IMR-90 (cell line): ENCODE data around the gene TMX1. TPM values are rescaled to one million over a fixed set of nuclear protein-coding genes. Genes with fewer than 3 reads are reported as not detected.

Source experiments
- ATAC-seq: fragments of 200-7000 bp; cut with Tn5 transposase; 2 replicates; pipeline ENCODE4 v1.9.1; 2020; ENCODE audit warnings: low read depth, mild to moderate bottlenecking, moderate library complexity
- BruUV-seq: library from RNA; stranded (reverse); fragments of 400-500 nt; replicated peaks from 2 replicates; lab custom pipeline; 2021; lab: Mats Ljungman, UMichigan
- CTCF ChIA-PET: fragments of 300-600 bp; formaldehyde crosslinking; extraction: SDS; loops from one replicate; lab custom pipeline; 2021; ENCODE audit warnings: antibody characterized with exemption; lab: Yijun Ruan, JAX
- POLR2A ChIA-PET: fragments of 300-600 bp; sonication (Branson Sonifier 250); formaldehyde crosslinking; loops from one replicate; lab custom pipeline; 2022; ENCODE audit warnings: antibody characterized with exemption; ENCODE audit not compliant: unreplicated experiment; lab: Charles Lee
- DNase-seq: peaks from one replicate; pipeline ENCODE4 v3.0.0; 2013
- H2AFZ ChIP-seq: replicated peaks from 2 replicates; pipeline ENCODE3; 2013; ENCODE audit warnings: low read length, mild to moderate bottlenecking; ENCODE audit not compliant: poor library complexity
- H2AK5ac ChIP-seq: 2 replicates; pipeline ENCODE4 v1.6.1; 2013; ENCODE audit warnings: low read depth, low read length, inconsistent platforms
- H2AK9ac ChIP-seq: replicated peaks from 2 replicates; pipeline ENCODE3; 2013; ENCODE audit warnings: mild to moderate bottlenecking, low read depth, low read length, moderate library complexity; ENCODE audit not compliant: poor library complexity
- H2BK120ac ChIP-seq: 2 replicates; pipeline ENCODE4 v1.6.1; 2013; ENCODE audit warnings: low read depth, low read length, inconsistent platforms
- H2BK15ac ChIP-seq: 3 replicates; pipeline ENCODE4 v1.6.1; 2013; ENCODE audit warnings: low read depth, low read length, inconsistent platforms
- H2BK20ac ChIP-seq: 2 replicates; pipeline ENCODE4 v1.6.1; 2013; ENCODE audit warnings: low read depth, mild to moderate bottlenecking, inconsistent platforms, low read length, moderate library complexity
- H2BK5ac ChIP-seq: 2 replicates; pipeline ENCODE4 v1.6.1; 2013; ENCODE audit warnings: mild to moderate bottlenecking, low read depth, low read length, inconsistent platforms; ENCODE audit not compliant: poor library complexity, severe bottlenecking
- H3K14ac ChIP-seq: replicated peaks from 2 replicates; pipeline ENCODE4 v1.6.1; 2013; ENCODE audit warnings: low read depth, low read length, inconsistent platforms
- H3K18ac ChIP-seq: 2 replicates; pipeline ENCODE4 v1.6.1; 2013; ENCODE audit warnings: low read depth, low read length, control low read depth
- H3K23ac ChIP-seq: 2 replicates; pipeline ENCODE4 v1.6.1; 2013; ENCODE audit warnings: low read depth, low read length, inconsistent platforms
- H3K27ac ChIP-seq: 2 replicates; pipeline ENCODE4 v1.5.1; 2013; ENCODE audit warnings: mild to moderate bottlenecking, control low read depth, low read length; ENCODE audit not compliant: insufficient read depth
- H3K27me3 ChIP-seq: 2 replicates; pipeline ENCODE4 v1.6.1; 2013; ENCODE audit warnings: low read length; ENCODE audit not compliant: control insufficient read depth, insufficient read depth
- H3K36me3 ChIP-seq: 2 replicates; pipeline ENCODE4 v1.6.1; 2013; ENCODE audit warnings: low read length, mixed read lengths; ENCODE audit not compliant: control insufficient read depth, insufficient read depth
- H3K4ac ChIP-seq: 2 replicates; pipeline ENCODE4 v1.6.1; 2013; ENCODE audit warnings: low read depth, low read length, inconsistent platforms
- H3K4me1 ChIP-seq: 2 replicates; pipeline ENCODE4 v1.6.1; 2013; ENCODE audit warnings: low read length, mixed read lengths; ENCODE audit not compliant: control insufficient read depth, insufficient read depth
- H3K4me2 ChIP-seq: 2 replicates; pipeline ENCODE4 v1.6.1; 2013; ENCODE audit warnings: low read depth, mild to moderate bottlenecking, control low read depth, low read length, moderate library complexity
- H3K4me3 ChIP-seq: 2 replicates; pipeline ENCODE4 v1.5.1; 2013; ENCODE audit warnings: low read depth, mild to moderate bottlenecking, control low read depth, low read length, moderate library complexity; ENCODE audit not compliant: insufficient read depth
- H3K56ac ChIP-seq: 2 replicates; pipeline ENCODE4 v1.6.1; 2013; ENCODE audit warnings: low read length, inconsistent platforms; ENCODE audit not compliant: insufficient read depth; ENCODE audit errors: extremely low read depth
- H3K79me1 ChIP-seq, 2 experiments: 2 replicates each; pipeline ENCODE4 v1.6.1; 2013; ENCODE audit warnings: low read length in 2 of 2, inconsistent platforms in 1 of 2, low read depth in 1 of 2
- H3K9ac ChIP-seq: 2 replicates; pipeline ENCODE4 v1.6.1; 2013; ENCODE audit warnings: low read depth, low read length, control low read depth
- H3K9me1 ChIP-seq: 2 replicates; pipeline ENCODE4 v1.6.1; 2013; ENCODE audit warnings: low read length, inconsistent platforms; ENCODE audit not compliant: insufficient read depth
- H3K9me3 ChIP-seq: 2 replicates; pipeline ENCODE4 v1.6.1; 2013; ENCODE audit warnings: low read length; ENCODE audit not compliant: control insufficient read depth, insufficient read depth
- H4K20me1 ChIP-seq: 2 replicates; pipeline ENCODE4 v1.6.1; 2013; ENCODE audit warnings: low read length, inconsistent platforms; ENCODE audit not compliant: insufficient read depth
- H4K5ac ChIP-seq: 2 replicates; pipeline ENCODE4 v1.6.1; 2013; ENCODE audit warnings: mild to moderate bottlenecking, low read depth, low read length, control low read depth
- H4K8ac ChIP-seq, 2 experiments: 2 replicates each; pipeline ENCODE4 v1.6.1; 2013; ENCODE audit warnings: low read depth in 2 of 2, low read length in 2 of 2, control low read depth in 1 of 2, inconsistent platforms in 1 of 2
- H4K91ac ChIP-seq: 2 replicates; pipeline ENCODE4 v1.6.1; 2013; ENCODE audit warnings: low read depth, low read length, inconsistent platforms; ENCODE audit not compliant: insufficient read depth
- CEBPB ChIP-seq: IDR thresholded peaks from 2 replicates; pipeline ENCODE4 v1.6.1; 2012; ENCODE audit warnings: low read depth, low read length, improper control_type of control experiment
- CTCF ChIP-seq: conservative IDR thresholded peaks from 2 replicates; pipeline ENCODE4 v1.5.1; 2012; ENCODE audit warnings: mild to moderate bottlenecking, low read depth, low read length, improper control_type of control experiment
- FOS ChIP-seq: fragments of 150-350 bp; IDR thresholded peaks from 2 replicates; pipeline ENCODE4 v1.6.1; 2016; ENCODE audit warnings: low read depth, low read length
- MAFK ChIP-seq: IDR thresholded peaks from 2 replicates; pipeline ENCODE4 v1.6.1; 2012; ENCODE audit warnings: low read depth, low read length, improper control_type of control experiment
- MAZ ChIP-seq: IDR thresholded peaks from 2 replicates; pipeline ENCODE4 v1.6.1; 2012; ENCODE audit warnings: low read depth, mild to moderate bottlenecking, low read length, improper control_type of control experiment, moderate library complexity, borderline replicate concordance
- RAD21 ChIP-seq: IDR thresholded peaks from 2 replicates; pipeline ENCODE4 v1.6.1; 2012; ENCODE audit warnings: low read length, improper control_type of control experiment
- RFX5 ChIP-seq: IDR thresholded peaks from 2 replicates; pipeline ENCODE4 v1.8.0; 2012; ENCODE audit warnings: low read depth, mild to moderate bottlenecking, low read length, moderate library complexity
- USF2 ChIP-seq: fragments of 150-350 bp; IDR thresholded peaks from 2 replicates; pipeline ENCODE4 v1.6.1; 2017; ENCODE audit warnings: mild to moderate bottlenecking, antibody characterized with exemption, low read length, low read depth
- WGBS, 2 experiments: methylation state at CpG; one replicate each; pipeline versions ENCODE4 v1.1.5 to v1.1.7; 2013; ENCODE audit warnings: missing lambda C conversion rate in 2 of 2; ENCODE audit not compliant: insufficient read length in 1 of 2; ENCODE audit errors: extremely low coverage in 2 of 2; 5-methylcytosine and 5-hydroxymethylcytosine counted together
- dilution Hi-C: fragments of 300-500 bp; cut with HindIII; formaldehyde crosslinking; loops from one replicate; pipeline ENCODE4 v1.14.3; 2018; ENCODE audit warnings: low sequenced_read_pairs; ENCODE audit not compliant: unreplicated experiment
- in situ Hi-C: fragments of 300-500 bp; cut with MboI; formaldehyde crosslinking; loops from 3 replicates; pipeline ENCODE4 v1.14.3; 2019; ENCODE audit warnings: low sequenced_read_pairs, inconsistent platforms, mixed read lengths
- intact Hi-C: fragments of 100-400 bp; cut with micrococcal nuclease; formaldehyde crosslinking; loops from 2 replicates; pipeline ENCODE4 v1.10.0; 2022
- polyA plus RNA-seq, 3 experiments: library from polyadenylated mRNA; depleted of rRNA; stranded (reverse); fragments of >200 nt; gene quantifications; 2 replicates each; pipeline ENCODE4 v1.2.3, GENCODE V29; 2012; ENCODE audit warnings: low replicate concordance in 1 of 3
- total RNA-seq: library from RNA; depleted of rRNA; stranded (reverse); fragments of >200 nt; gene quantifications from 2 replicates; pipeline ENCODE4 v1.2.3, GENCODE V29; 2012

TMX1 gene
- total and polyA plus RNA-seq, 2 of the 4 experiments (the other 2 are of a cell fraction): 15.3 to 24.7 TPM

- intact Hi-C loops: no loop called here
- no CpG with 5 or more reads among the region's 2 CpGs for WGBS, 2 experiments
- CTCF ChIA-PET: no interaction called here
Observed at GRCh38 chr14:51261151-51261550, 21.1 kb downstream of the TMX1 start.

More at GRCh38 chr14:51261151-51261550, 21.1 kb downstream of the TMX1 start:
- Histone ChIP-seq H2BK120ac (no peak overlapping the region), H3K9ac (no peak overlapping the region), H3K4me1 (no peaks in the 10 kb centered on the region), H3K36me3 (no peaks in the 10 kb centered on the region), H2AK5ac (no peak overlapping the region), H3K14ac (no peak overlapping the region), H3K27me3 (no peaks in the 10 kb centered on the region), H3K9me1 (0 out of 2 replicates have a peak, but pooled peaks cover 4% of the 10 kb centered on the region), H4K5ac (no peak overlapping the region), H3K4me3 (no peak overlapping the region), H3K18ac (no peak overlapping the region), H2AFZ (no peak overlapping the region), H4K20me1 (no peaks in the 10 kb centered on the region), H3K9me3 (0 out of 2 replicates have a peak, but pooled peaks cover 2% of the 10 kb centered on the region), H3K4ac (no peak overlapping the region), H2AK9ac (no peak overlapping the region), H3K4me2 (no peak overlapping the region), H4K91ac (no peak overlapping the region), H2BK15ac (no peak overlapping the region), H3K23ac (no peak overlapping the region), H2BK20ac (no peak overlapping the region), H3K27ac (no peak overlapping the region), H3K56ac (no peak overlapping the region), H3K79me1 (peaks cover 0 to 4% of the 10 kb centered on the region in 2 experiments; a peak in 1 of 4 replicates), H2BK5ac (no peak overlapping the region), H4K8ac (no peak overlapping the region)
- BruUV-seq: no TSS peak
- dilution Hi-C loops (no loop called here), in situ Hi-C loops (no loop called here)
- ATAC-seq (peak; percentile 61), DNase-seq (peak; percentile 38)
- no peak for TF ChIP-seq CTCF
- TF ChIP-seq RFX5: no peak
- TF ChIP-seq RAD21: no peak
- TF ChIP-seq CEBPB: no peak
- no peak for TF ChIP-seq MAZ
- TF ChIP-seq USF2: no peak
- TF ChIP-seq MAFK: no peak
- no peak for TF ChIP-seq FOS
- POLR2A ChIA-PET: no interaction called here
